Fibroblast of the conjunctiva (primary cell): ENCODE results near the gene TMOD3.
"Not testable (repeated sequence)": the region's sequence is repeated elsewhere in the genome, so short reads cannot be mapped to it uniquely, and the experiment has no call there.

Experiments
- DNase-seq: peaks from one replicate; pipeline ENCODE4 v3.0.0-alpha.2; 2010; ENCODE audit warnings: low read depth

The TMOD3 gene

DNA sequence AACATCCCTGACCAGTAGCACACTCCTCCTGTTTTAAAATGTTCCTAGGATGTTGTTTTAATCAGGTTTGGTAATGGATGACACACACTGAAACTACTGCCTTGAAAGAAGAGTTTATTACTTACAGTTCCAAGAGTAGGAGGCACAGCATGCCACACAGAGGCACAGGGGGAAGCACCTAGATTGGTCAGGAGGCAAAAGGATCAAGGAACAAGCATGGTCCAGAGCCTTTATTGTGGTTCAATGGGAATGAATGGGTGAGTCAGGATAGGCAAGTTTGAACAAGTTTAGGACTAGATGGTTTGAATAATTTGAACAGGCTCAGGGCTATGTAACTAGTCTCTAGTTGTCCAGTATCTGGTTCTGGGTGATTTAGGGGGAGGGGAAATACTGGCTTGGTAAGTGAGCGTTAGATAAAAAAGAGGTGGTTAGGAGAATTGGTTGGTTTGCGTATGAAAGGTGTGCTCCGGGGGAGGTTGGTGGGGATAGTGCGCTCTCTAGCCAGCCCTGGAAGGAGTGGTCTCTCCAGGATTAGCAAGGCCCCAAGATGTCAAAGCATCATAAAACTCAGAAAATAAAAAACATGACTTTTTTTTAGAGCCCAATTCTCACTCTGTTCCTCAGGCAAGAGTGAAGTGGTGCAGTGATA lies 35.1 kb downstream of the TMOD3 start:
- DNase-seq: no peak

DNA sequence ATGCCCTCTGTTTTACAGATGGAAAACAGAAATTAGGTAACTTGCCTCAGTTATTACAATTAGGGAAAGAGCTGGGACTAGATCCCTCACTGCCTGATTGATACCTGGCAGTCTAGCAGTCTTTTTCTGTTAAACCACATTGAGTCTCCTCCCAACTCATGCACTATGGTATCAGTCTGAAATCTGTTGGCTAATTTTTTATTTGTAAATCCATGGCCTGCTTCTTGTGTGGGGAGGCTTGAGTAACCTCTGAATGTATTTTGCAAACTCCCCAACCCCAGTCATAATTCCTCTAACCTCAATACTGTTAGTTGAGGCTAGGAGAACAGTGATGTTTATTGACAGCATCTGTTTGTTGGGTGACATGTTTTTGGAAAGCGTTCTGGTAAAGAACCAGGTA lies 35.9 kb downstream of the TMOD3 start:
- DNase-seq: no peak

DNA sequence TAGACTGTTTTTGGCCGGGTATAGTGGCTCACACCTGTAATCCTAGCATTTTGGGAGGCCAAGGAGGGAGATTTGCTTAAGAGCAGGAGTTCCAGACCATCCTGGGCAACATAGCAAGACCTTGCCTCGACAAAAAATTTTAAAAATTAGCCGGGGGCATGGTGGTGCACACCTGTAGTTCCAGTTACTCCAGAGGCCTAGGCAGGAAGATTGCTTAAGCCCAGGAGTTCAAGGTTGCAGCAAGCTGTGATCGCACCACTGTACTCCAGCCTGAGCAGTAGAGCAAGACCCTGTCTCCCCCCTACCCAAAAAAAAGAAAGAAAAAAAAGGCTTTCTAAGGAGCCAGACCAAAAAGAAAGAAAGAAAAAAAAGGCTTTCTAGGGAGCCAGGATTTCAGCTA lies 36.7 kb downstream of the TMOD3 start:
- DNase-seq: no peak

DNA sequence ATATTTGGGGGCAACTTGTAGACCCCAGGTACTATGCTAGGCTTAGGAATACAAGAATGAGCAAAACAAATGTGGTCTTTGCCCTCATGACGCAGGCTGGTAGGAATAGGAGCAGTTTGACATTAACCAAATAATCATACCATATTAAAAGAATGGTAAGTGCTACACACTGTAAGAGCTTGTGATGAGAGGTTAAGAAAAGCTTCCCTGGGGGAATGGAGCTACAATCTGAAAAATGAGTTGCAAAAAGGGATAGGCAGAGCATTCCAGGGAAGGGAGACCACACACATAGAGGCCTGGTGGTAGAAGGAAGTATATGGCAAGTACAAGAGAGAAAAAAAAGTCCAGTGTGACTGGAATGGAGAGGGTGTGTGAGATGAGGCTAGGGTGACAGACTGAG lies 37.3 kb downstream of the TMOD3 start:
- DNase-seq: no peak

DNA sequence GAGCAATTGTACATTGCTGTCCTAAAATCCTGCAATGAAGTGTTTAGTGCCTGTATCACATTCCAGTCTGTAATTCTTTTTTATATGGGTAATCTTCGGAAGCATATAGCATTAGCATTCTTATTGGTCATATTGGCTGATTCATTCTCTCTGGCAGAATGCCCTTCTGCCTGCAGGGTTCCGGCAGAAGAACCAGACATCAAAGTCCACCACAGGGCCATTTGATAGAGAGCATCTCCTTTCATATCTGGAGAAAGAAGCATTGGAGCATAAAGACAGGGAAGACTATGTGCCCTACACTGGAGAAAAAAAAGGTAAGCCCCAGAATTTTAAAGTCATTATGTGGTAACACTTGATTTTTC lies 39.6 kb downstream of the TMOD3 start:
- DNase-seq: no peak

DNA sequence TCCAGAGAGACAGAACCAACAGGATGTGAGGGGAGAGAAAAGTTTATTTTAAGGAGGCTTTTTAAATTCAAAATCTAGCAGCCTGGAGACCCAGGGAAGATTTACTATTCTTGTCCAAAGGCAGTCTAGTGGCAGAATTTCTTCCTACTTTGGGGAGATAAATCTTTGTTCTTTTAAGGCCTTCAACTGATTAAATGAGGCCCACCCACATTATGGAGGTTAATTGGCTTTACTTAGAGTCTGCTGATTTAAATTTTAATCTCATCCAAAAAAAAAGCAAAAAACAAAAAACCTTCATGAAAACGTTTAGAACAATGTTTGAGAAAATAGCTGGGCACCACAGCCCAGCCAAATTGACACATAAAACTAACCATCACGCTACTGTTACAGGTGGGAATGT lies 41.3 kb downstream of the TMOD3 start:
- DNase-seq: no peak

DNA sequence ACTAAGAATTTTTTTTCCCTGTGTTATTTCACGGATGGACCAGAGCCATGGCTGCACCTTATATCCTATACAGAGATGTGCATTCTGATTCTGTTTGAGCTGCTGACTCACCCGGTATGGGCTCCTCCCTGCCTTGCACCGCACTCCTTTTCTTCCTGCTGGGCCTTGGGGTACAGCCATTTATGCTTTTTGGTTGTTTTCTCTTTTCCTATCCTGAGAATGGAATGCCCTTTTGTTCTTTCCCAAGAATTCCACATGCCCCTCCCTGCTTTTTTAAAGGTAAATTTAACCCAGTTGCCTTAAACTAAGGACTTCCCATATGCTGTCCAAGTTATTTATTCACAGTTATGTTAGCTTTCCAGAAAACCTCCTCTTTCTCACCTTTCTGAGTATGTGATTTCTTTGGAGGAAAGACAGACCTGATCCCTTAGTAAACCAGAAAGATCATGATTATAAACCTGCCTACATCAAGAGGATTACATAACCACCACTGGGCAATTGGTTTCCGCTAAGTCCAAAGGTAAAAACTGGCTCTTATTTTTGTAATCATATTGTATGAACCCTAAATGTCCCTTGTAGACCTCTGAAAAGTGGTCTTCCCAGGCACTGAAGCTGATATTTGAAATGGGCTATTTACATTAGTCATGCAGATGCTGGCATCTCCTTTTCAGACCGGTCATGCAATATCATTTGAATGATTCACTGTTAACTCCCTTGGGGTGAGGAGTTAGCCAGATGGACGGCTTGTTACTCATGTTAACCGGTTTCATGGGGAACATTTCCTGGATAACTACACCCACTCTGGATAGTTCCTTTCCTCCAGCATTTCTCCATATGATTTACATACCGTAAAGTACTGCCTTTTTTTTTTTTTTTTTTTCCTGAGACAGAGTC lies 45.5 kb downstream of the TMOD3 start:
- peak; percentile 96 for DNase-seq

DNA sequence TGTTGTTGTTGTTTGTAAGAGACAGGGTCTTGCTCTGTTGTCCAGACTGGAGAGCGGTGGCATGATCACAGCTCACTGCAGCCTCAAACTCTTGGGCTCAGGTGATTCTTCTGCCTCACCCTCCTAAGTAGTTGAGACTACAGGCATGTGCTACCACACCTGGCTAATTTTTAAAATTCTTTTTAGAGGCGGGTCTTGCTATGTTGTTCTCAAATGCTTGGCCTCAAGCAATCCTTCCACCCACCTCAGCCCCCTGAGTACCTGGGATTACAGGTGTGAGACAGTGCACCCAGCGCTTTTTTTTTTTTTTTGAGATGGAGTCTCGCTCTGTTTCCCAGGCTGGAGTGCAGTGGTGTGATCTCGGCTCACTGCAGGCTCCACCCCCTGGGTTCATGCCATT lies 46.7 kb downstream of the TMOD3 start:
- DNase-seq: no peak

DNA sequence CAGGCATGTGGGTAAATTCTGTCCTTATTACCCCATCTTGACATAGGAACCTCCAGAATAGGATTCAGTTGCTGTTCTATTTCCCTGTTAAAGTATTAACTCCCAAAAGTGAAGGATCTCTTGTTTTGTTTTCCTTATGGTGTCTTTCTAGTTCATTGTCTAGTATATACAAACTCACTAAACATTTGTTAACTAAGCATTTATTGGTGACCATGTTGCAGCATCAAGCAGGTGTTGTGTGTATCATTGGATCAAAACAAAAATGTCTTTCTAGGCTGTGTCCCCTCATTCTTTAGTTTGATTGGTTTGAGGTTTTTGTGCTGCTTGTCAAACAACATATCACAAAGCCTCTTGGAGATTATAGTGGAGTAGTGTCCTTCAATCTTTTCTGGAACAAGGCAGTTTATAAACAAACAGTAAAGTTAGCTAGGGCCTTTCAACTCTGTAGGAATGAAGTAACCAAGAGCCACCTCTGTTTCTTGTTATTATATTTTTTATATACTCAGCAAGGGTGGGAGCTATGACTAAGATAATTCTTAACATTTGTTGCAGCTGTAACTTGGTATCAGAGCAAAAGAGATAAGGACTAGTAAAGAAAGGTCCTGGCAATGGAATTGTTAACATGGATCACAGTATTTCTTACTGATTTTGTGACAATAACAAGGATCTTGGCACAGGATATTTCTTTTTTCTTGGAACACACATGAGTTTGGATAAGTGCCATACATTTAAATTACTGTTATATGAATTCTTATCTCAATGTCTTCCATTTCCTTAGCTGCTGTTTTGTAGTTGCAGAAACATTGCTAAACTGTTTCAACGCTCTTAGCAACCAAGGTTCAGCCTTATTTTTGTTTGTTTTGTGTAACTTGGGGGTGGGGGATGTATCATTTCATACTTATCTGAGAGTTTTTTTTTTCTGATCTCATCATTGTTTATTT lies 49.3 kb downstream of the TMOD3 start:
- DNase-seq: peak; percentile 72

DNA sequence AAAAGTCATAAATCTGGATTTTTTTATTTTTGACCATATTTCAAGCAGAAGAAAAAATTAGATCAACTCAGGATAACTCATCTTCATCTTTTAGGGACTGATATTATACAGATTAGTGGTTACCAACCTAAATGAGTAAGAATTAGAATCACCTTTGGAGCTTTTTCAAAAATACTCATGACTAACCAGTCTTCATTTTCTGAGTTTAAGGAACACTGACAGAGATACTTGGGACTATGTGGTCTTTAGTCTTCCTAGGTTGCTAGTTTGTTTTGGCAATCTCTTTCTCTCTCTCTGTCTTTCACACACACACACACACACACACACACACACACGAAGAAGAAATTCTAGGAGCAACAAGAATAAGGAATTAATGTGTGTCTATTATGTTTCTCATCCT lies 50.1 kb downstream of the TMOD3 start:
- no peak for DNase-seq

DNA sequence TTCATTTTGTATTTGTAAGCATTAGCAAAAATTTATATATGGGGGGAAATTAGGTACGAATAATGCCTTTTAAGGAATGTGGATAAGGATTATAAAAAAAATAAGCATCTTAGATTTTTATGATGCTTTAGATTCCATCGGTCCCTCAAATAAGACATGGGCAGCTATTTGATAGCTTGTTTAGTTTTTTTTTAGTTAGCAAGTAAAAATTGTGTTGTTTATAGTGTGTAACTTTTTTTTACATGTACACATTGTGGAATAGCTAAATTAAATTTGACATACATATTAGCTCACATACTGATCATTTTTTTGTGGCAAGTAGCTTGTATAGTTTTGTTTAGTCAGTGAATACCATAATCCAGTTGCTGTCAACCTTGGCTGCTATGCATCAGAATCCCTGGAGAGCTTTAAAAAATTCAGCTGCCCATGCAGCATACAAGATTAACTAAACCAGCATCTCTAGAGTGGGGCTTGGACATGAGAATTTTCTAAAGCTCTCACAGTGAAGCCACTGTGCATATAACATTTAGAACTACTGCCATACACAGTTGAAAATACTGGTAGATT lies 53.9 kb downstream of the TMOD3 start:
- peak; percentile 43 for DNase-seq

DNA sequence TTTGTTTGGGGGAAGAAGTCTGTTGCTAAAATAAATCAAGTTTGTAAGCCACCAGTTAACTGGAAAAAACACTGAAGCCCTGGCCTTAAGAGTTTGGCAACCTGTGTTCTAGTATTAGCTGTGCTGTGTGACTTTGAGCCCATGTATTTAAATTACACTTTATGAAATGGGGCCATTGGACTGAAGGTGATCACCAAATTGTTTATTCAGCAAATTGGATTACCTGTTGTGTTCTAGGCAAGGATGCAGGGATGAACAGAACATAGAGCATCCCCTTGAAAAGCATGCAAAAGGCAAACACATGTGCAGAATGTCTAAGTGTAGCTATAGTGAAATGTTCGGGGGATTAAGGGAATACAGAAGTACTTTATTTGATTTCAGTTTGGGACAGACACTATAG lies 54.6 kb downstream of the TMOD3 start:
- no peak for DNase-seq

DNA sequence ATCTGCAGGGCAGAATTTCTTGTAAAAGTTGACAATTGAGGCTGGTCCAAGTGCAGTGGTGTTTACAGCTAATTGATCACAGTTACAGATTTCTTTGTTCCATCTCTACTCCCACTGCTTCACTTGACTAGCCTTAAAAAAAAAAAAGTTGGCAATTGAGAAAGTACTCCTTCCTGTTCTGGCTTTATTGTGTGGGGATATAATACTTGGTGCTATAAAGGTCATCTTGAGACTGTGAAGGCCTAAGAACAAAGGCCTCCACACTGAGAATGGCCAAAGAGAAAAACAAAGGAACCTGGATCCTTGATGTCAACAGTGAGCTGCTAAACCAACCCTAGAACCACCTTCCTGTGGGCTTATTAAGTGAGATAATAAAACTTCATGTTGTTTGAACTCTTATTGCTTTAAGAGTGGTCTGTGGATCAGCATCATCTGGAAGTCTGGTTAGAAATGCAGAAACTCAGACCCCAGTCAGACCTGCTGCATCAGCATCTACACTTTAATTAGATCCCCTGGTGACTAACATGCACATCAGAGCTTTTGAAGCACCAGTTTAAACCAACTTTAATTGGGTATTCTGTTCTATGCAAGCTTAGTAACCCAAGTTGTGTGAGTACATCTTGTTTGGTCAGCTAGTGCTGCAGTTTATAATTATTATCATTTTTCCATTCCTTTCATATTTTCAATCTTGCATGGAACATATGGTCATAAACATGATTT lies 55.2 kb downstream of the TMOD3 start:
- no peak for DNase-seq

DNA sequence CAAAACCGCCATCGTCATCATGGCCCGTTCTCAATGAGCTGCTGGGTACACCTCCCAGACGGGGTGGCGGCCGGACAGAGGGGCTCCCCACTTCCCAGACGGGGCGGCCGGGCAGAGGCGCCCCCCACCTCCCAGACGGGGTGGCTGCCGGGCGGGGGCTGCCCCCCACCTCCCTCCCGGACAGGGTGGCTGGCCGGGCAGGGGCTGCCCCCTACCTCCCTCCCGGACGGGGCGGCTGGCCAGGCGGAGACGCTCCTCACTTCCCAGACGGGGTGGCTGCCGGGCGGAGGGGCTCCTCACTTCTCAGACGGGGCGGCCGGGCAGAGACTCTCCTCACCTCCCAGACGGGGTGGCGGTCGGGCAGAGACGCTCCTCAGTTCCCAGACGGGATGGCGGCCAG lies 56.3 kb downstream of the TMOD3 start:
- DNase-seq: not testable (repeated sequence)

DNA sequence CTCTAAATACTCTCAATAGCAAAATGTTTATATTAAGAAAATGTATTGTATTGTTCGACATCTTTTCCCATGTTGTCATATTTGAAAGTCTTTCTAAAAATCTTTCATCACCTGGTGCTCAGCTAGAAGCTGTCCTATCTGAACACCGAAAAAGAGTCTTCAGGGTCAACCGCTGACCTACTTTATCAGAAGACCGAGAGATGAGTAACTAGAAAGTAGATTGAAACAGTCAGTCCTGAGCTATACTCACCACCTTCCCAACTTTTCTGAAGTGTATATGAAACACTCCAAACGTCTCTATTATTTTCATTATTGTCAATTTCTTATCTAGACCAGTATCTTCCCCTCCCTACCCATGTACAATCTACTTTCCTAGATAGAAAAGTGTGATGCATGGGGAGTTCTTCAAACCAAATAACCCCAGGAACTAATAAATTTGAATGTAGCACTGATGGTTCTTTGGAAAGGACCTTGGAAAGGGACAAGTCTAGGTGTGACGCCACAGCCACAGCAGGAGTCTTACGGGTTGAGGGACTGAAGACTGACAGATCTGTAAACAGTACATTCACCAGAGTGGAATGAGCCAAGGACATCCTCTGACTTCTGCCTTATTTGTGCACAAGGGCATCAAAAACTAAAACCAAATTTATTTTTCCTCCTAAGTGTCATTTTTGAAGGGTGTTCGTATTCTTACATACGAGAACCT lies 58.6 kb downstream of the TMOD3 start:
- no peak for DNase-seq

DNA sequence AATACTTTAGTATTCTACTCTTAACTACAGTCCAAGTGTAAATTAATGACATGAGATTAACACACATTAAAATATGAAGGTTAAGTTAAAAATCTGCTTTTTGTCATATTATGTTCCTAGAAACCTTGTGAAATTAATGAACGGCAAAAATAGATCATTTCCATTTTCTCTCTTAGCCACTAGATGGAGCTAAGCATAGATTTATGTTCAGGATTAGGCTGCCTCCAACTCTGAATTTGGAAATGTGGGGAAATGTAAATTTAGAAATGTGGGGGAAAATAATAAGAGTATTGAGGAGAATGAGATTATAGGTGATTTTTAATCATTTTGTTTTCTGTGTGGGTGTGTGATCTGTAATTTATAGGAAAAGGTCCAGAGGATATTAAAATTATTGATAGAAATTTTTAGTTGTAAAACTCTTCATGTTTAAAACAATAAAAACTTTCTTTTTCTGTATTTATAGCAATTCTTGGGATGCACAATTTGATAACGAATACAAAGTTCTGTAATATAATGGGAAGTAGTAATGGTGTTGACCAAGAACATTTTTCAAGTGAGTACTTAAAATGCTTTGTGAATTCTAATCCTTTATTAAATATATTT lies 59.2 kb downstream of the TMOD3 start:
- no peak for DNase-seq

DNA sequence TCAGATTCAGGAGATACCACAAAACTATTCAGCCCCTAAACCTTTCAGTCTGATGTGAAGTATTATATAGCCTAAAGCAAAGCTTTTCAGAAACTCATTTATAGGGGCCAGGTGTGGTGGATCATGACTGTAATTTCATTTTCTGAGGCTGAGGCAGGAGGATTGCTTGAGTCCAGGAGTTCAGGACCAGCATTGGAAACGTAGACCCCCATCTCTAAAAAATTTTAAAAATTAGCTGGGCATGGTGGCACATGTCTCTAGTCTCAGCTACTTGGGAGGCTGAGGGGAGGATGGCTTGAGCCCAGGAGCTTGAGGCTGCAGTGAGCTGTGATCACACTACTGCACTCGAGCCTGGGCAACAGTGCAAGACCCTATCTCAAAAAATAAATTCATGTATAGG lies 60.0 kb downstream of the TMOD3 start:
- DNase-seq: no peak

DNA sequence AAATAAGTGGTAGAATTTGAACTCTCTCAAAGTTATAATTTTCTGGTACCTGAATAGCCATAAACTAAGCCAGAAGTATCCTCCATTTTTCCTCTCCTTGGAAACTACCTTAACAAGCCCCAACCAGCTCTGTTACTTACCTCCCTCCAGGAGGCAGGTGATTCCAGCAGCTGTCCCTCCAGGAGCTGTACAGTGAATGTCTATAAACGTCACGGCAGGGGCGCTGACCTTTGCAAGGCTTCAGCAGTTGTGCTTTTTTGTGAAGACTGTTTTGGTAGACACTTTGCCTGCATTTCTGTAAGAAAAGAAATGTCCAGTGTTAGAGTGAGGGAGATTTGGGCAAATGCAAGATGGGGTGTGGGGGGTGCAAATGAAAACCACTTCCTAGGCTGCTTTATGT lies 75.0 kb downstream of the TMOD3 start:
- DNase-seq: no peak

DNA sequence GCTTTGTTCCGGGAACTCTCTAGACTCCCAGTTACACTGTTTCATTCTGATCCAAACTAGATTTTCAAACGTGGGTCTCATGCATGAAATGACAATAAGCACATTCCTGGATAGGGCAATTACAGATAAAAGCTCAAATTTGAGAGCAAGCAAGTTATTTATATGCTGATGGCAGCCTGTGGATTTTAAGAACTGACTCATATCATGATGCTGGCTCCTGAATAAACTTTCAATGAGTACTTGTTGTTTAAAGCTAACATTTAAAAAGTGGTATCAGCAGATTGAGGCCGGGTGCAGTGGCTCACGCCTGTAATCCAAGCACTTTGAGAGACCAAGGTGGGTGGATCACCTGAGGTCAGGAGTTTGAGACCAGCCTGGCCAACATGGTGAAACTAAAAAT lies 75.5 kb downstream of the TMOD3 start:
- DNase-seq: no peak

DNA sequence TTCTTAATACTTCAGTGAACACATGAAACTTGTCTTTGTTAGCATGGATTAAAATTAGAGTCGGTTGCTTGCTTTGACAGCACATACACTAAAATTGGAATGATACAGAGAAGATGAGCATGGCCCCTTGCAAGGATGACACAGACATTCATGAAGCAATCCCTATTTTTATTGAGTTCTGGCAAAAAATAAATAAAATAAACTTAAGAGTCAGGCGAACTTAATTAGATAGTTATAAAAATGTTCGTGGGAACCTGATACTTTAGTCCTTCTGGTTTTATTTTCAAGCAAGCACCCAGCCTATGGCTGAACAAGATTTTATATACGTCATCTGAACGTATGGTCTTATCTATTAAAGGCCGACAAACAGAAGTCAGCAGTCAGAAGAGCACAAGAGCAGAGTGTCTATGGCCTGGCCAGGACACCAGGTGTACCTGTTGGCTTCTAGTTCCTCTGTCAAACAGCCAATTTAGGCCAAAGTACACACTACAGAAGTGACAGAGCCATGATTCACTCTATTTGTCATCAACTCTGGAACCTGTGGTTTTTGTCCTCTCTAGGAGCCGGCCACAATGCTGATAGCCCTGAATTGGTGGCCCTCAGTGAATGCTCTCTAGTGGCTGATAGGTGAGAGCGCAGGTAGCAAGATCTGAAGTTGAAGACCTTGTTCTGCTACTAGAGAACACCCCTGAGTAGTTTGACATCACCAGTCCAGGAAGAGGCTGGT lies 77.8 kb downstream of the TMOD3 start:
- no peak for DNase-seq
